ENCODE measurements around the gene KDM3A.

Gene KDM3A, protein sequence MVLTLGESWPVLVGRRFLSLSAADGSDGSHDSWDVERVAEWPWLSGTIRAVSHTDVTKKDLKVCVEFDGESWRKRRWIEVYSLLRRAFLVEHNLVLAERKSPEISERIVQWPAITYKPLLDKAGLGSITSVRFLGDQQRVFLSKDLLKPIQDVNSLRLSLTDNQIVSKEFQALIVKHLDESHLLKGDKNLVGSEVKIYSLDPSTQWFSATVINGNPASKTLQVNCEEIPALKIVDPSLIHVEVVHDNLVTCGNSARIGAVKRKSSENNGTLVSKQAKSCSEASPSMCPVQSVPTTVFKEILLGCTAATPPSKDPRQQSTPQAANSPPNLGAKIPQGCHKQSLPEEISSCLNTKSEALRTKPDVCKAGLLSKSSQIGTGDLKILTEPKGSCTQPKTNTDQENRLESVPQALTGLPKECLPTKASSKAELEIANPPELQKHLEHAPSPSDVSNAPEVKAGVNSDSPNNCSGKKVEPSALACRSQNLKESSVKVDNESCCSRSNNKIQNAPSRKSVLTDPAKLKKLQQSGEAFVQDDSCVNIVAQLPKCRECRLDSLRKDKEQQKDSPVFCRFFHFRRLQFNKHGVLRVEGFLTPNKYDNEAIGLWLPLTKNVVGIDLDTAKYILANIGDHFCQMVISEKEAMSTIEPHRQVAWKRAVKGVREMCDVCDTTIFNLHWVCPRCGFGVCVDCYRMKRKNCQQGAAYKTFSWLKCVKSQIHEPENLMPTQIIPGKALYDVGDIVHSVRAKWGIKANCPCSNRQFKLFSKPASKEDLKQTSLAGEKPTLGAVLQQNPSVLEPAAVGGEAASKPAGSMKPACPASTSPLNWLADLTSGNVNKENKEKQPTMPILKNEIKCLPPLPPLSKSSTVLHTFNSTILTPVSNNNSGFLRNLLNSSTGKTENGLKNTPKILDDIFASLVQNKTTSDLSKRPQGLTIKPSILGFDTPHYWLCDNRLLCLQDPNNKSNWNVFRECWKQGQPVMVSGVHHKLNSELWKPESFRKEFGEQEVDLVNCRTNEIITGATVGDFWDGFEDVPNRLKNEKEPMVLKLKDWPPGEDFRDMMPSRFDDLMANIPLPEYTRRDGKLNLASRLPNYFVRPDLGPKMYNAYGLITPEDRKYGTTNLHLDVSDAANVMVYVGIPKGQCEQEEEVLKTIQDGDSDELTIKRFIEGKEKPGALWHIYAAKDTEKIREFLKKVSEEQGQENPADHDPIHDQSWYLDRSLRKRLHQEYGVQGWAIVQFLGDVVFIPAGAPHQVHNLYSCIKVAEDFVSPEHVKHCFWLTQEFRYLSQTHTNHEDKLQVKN (N-terminal part only)

GRCh38 chr2:86440631-86441391 lies at the start of gene KDM3A:
Gene KDM3A (plus strand): TSS chr2:86441371. CDS start chr2:86442048, 677 bp downstream.
- DNase-seq: peak; percentile 100

- DNase-seq: no peak
These were observed 48.2 kb upstream of the KDM3A start for GRCh38 chr2:86392873-86393518.

DNA sequence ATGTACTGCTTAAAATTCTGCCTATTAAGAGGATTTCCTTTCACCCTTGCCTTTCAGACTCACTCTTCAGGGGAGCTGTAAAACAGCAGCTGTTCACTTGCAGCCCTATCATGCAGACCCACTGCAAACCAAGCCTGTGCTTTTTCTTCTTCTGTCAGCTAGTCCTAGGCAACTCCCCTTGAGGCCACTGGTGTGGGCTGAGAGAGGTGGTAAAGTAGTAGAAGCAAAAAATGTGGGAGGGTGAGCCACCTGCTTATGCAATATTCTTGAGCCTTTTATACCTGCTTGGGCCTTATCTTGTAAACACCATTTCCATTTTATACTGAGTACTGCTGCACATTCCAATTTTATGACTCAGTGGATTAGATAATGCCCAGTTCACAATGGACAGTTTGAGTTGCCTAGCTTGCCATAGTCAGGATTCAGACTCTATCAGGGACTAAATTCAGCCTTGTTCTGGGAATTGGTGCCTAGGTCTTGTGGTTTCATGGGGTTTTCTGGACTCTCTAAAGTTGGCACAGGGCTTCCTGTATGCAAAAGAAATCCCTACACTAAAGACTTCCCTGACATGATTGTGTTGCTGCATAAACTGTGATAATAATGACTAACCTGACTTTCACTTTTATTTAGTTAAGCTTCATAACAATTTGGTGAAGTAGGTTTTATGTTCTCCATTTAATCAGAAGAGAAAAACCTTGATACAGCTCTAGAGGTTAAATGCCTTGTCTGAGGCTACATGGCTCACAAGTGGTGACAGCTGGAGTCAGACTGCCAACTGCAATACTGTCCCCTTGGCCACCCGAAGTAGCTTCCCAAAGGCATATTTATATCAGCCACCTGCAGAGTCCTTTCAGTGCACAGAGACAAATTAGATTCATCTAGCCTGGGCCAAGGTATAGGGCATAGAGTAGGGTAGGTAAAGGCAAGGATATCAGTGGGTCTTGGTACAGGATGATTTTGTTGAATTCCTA lies 47.4 kb upstream of the KDM3A start:
- peak; percentile 33 for DNase-seq

GRCh38 chr2:86396291-86396785 lies 44.8 kb upstream of the KDM3A start:
- DNase-seq: peak; percentile 31

DNA sequence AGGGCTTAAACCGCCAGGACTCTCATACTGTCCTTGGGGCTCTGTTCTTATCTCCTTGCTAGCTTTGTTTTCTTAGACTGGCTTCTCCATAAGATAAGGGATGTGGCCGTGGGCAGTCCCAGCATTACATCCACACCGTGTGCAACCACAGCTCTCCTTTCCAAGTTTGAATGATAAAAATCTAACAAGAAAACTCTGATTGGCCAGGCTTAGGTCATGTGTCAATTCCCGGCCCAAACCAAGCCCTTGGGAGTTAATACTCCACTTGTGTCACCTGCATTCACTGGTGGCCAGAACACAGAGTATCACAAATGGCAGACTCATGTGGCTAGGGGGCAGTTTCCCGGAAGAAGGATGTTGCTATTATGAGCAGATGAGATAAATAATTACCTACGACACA lies 43.2 kb upstream of the KDM3A start:
- DNase-seq: no peak

- no peak for DNase-seq
These were observed 42.4 kb upstream of the KDM3A start for GRCh38 chr2:86398500-86399474.

GRCh38 chr2:86400321-86400720 lies 40.9 kb upstream of the KDM3A start:
- DNase-seq: no peak

GRCh38 chr2:86410581-86410980 lies 30.6 kb upstream of the KDM3A start:
- no peak for DNase-seq

DNA sequence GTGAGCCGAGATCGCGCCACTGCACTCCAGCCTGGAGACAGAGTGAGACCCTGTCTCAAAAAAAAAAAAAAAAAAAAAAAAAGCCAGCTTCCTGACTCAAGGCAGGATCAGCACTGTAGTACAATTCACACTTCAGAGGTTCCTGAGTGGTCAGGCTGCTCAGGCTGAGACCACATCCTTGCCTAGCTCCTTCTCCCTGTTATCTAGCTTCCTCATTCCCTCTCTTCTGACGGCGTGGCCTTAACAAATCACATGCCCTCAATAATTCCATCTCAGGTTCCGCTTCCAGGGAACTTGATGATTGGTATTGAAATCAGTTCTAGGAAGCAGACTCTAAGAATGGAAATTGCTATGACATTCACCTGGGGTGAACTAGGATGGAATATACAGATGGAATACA lies 29.8 kb upstream of the KDM3A start:
- DNase-seq: no peak

DNA sequence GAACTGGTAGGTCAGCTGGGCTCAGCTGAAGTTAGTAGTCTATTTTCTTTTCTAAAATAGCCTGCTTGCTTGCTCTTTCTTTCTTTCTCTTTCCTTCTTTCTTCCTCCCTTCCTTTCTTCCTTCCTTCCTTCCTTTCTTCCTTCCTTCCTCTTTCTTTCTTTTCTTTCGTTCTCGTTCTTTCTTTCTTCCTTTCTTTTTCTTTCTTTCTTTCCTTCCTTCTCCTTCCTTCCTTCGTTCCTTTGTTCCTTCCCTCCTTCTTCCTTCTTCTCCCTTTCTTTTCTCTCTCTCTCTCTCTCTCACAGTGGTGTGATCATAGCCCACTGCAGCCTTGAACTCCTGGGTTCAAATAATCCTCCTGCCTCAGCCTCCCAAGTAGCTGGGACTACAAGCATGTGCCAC lies 29.2 kb upstream of the KDM3A start:
- no peak for DNase-seq

DNA sequence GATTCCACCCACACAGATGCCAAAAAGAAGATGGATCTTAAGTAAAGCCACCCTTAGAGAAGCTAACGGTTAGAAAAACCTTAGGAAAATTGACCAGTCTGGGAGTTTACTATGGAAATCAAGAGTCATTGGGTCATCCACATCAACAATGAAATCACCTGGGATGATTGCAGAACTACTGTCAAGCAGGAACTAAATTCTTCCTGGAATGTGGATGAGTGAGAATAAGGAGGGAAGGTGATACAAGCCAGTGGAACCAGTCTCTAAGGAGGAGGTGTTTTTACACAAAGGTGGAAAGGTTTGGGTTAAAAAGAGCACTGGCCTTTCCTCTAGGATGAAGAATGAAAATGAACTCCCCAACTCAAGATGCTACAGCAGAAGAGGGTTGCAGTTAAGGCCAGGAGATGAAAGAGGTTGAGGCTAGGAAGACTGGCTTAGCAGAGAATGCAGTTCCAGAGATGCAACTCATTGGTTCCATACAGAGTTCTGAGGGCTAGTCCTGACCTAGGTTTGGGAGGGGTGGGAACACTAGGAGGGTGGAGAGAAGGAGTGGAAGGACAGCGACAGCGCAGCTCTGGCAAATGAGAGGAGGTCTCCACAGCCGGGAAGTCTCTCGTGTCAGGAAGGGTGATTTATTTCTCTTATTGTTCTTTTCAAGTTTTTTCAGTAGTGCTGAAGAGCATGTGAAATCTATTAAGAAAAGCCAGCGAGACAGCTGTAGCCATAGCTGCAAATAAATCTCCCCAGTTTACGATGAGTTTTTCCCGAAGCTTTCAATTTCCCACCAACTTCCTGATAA lies 27.7 kb upstream of the KDM3A start:
- DNase-seq: no peak

GRCh38 chr2:86414996-86415395 lies 26.2 kb upstream of the KDM3A start:
- DNase-seq: peak; percentile 77

GRCh38 chr2:86416146-86416545 lies 25.0 kb upstream of the KDM3A start:
- DNase-seq: no peak

GRCh38 chr2:86417961-86418360 lies 23.2 kb upstream of the KDM3A start:
- DNase-seq: no peak

GRCh38 chr2:86420913-86421312 lies 20.3 kb upstream of the KDM3A start:
- no peak for DNase-seq

GRCh38 chr2:86426271-86426670 lies 14.9 kb upstream of the KDM3A start:
- no peak for DNase-seq

- no peak for DNase-seq
These were observed 11.8 kb upstream of the KDM3A start for GRCh38 chr2:86429335-86429734.

DNA sequence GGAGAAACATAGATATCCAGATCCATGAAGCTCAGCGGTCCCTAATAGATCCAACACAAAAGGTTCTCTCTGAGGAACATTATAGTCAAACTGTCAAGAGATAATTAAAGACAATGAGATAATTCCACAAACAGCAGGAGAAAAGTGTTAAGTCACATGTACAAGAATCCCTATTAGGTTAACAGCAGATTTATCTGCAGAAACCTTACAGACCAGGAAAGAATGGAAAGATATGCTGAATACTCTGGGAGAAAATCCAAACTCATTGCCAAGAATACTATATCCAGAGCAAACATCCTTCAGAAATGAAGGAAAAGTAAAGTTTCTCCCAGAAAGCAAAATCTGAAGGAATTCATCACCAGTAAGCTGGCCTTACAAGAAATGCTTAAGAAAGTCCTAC lies 10.8 kb upstream of the KDM3A start:
- no peak for DNase-seq
